Stimulated activated memory B cell treated with anti-CD40 and anti-IgM and Interleukin-4, amounts not matched to agents 10 μg/mL and 1 μg/mL and 100 μg/mL, for 72 hours (primary cell): ENCODE data around the gene SDK2.

Experiments used
- ATAC-seq: fragments of 150-1000 bp; cut with Tn5 transposase; 2 replicates; pipeline ENCODE4 v1.10.0; 2021
- H3K27ac Mint-ChIP-seq: one replicate; pipeline ENCODE4 v1.8.0; 2022; ENCODE audit warnings: mild to moderate bottlenecking, mixed read lengths
- H3K27me3 Mint-ChIP-seq: one replicate; pipeline ENCODE4 v1.8.0; 2022; ENCODE audit warnings: mixed read lengths
- H3K36me3 Mint-ChIP-seq: one replicate; pipeline ENCODE4 v1.8.0; 2022; ENCODE audit warnings: mixed read lengths
- H3K4me1 Mint-ChIP-seq: one replicate; pipeline ENCODE4 v1.8.0; 2022; ENCODE audit warnings: mixed read lengths
- H3K4me3 Mint-ChIP-seq: one replicate; pipeline ENCODE4 v1.8.0; 2022; ENCODE audit warnings: mild to moderate bottlenecking, moderate library complexity, mixed read lengths
- H3K9me3 Mint-ChIP-seq: one replicate; pipeline ENCODE4 v1.8.0; 2022; ENCODE audit warnings: mixed read lengths

SDK2 gene

GRCh38 chr17:73439597-73439996 lies 204.6 kb downstream of the SDK2 start:
- H3K4me1 Mint-ChIP-seq, result no peaks in the 10 kb centered on the region
- ATAC-seq, result no peak
- no peaks in the 10 kb centered on the region for H3K9me3 Mint-ChIP-seq

GRCh38 chr17:73437826-73438225 lies 206.4 kb downstream of the SDK2 start:
- peak; percentile 22 for ATAC-seq
- H3K27ac Mint-ChIP-seq, result peak overlapping the region; percentile 54

More at GRCh38 chr17:73439597-73439996, 204.6 kb downstream of the SDK2 start:
- no peak overlapping the region for H3K27ac Mint-ChIP-seq
- H3K4me3 Mint-ChIP-seq, result no peak overlapping the region
- no peaks in the 10 kb centered on the region for H3K27me3 Mint-ChIP-seq
- H3K36me3 Mint-ChIP-seq, result peaks cover 10% of the 10 kb centered on the region

GRCh38 chr17:73436954-73437353 lies 207.3 kb downstream of the SDK2 start:
- Mint-ChIP-seq H3K27me3 (no peaks in the 10 kb centered on the region), H3K36me3 (peaks cover 10% of the 10 kb centered on the region), H3K27ac (no peak overlapping the region), H3K9me3 (no peaks in the 10 kb centered on the region), H3K4me1 (no peaks in the 10 kb centered on the region), H3K4me3 (no peak overlapping the region)
- no peak for ATAC-seq

More at GRCh38 chr17:73437826-73438225, 206.4 kb downstream of the SDK2 start:
- H3K4me3 Mint-ChIP-seq, result no peak overlapping the region
- H3K36me3 Mint-ChIP-seq, result peaks cover 10% of the 10 kb centered on the region
- H3K27me3 Mint-ChIP-seq, result no peaks in the 10 kb centered on the region
- no peaks in the 10 kb centered on the region for H3K9me3 Mint-ChIP-seq
- no peaks in the 10 kb centered on the region for H3K4me1 Mint-ChIP-seq

- no peak for ATAC-seq
- peaks cover 11% of the 10 kb centered on the region for H3K4me1 Mint-ChIP-seq
- no peaks in the 10 kb centered on the region for H3K9me3 Mint-ChIP-seq
- H3K27me3 Mint-ChIP-seq, result no peaks in the 10 kb centered on the region
- no peak overlapping the region for H3K27ac Mint-ChIP-seq
- no peak overlapping the region for H3K4me3 Mint-ChIP-seq
- peaks cover 4% of the 10 kb centered on the region for H3K36me3 Mint-ChIP-seq
Measured at GRCh38 chr17:73435412-73435811, 208.8 kb downstream of the SDK2 start.

GRCh38 chr17:73434154-73434553 lies 210.1 kb downstream of the SDK2 start:
- no peak overlapping the region for H3K4me3 Mint-ChIP-seq
- no peaks in the 10 kb centered on the region for H3K27me3 Mint-ChIP-seq
- H3K27ac Mint-ChIP-seq, result no peak overlapping the region
- peaks cover 16% of the 10 kb centered on the region for H3K4me1 Mint-ChIP-seq
- peaks cover 4% of the 10 kb centered on the region for H3K36me3 Mint-ChIP-seq
- no peaks in the 10 kb centered on the region for H3K9me3 Mint-ChIP-seq
- ATAC-seq, result no peak

- Mint-ChIP-seq H3K27ac (no peak overlapping the region), H3K9me3 (no peaks in the 10 kb centered on the region), H3K27me3 (no peaks in the 10 kb centered on the region), H3K36me3 (peaks cover 4% of the 10 kb centered on the region), H3K4me1 (peaks cover 16% of the 10 kb centered on the region), H3K4me3 (no peak overlapping the region)
- no peak for ATAC-seq
Measured at GRCh38 chr17:73433501-73433900, 210.7 kb downstream of the SDK2 start.

GRCh38 chr17:73432624-73433190 lies 211.5 kb downstream of the SDK2 start:
- ATAC-seq, result no peak
- Mint-ChIP-seq H3K4me1 (peaks cover 16% of the 10 kb centered on the region), H3K36me3 (no peaks in the 10 kb centered on the region), H3K9me3 (no peaks in the 10 kb centered on the region), H3K4me3 (no peak overlapping the region), H3K27ac (no peak overlapping the region), H3K27me3 (no peaks in the 10 kb centered on the region)

- no peak overlapping the region for H3K4me3 Mint-ChIP-seq
- H3K36me3 Mint-ChIP-seq, result no peaks in the 10 kb centered on the region
- no peaks in the 10 kb centered on the region for H3K27me3 Mint-ChIP-seq
- H3K4me1 Mint-ChIP-seq, result peaks cover 16% of the 10 kb centered on the region
- no peaks in the 10 kb centered on the region for H3K9me3 Mint-ChIP-seq
- no peak for ATAC-seq
- H3K27ac Mint-ChIP-seq, result peak overlapping the region; percentile 57
Measured at GRCh38 chr17:73431401-73432205, 212.6 kb downstream of the SDK2 start.

- Mint-ChIP-seq H3K9me3 (no peaks in the 10 kb centered on the region), H3K4me1 (peaks cover 16% of the 10 kb centered on the region), H3K36me3 (no peaks in the 10 kb centered on the region), H3K27me3 (no peaks in the 10 kb centered on the region), H3K4me3 (no peak overlapping the region), H3K27ac (peak overlapping the region; percentile 57)
- ATAC-seq, result no peak
Measured at GRCh38 chr17:73430848-73431247, 213.4 kb downstream of the SDK2 start.

- H3K27ac Mint-ChIP-seq, result no peak overlapping the region
Measured at GRCh38 chr17:73430165-73430680, 214.0 kb downstream of the SDK2 start.

GRCh38 chr17:73429440-73430164 lies 214.6 kb downstream of the SDK2 start:
- peak; percentile 89 for ATAC-seq
- Mint-ChIP-seq H3K4me3 (no peak overlapping the region), H3K9me3 (no peaks in the 10 kb centered on the region), H3K36me3 (peaks cover under 1% of the 10 kb centered on the region), H3K27ac (no peak overlapping the region), H3K27me3 (no peaks in the 10 kb centered on the region), H3K4me1 (peaks cover 16% of the 10 kb centered on the region)

More at GRCh38 chr17:73430165-73430680, 214.0 kb downstream of the SDK2 start:
- ATAC-seq, result no peak
- Mint-ChIP-seq H3K27me3 (no peaks in the 10 kb centered on the region), H3K36me3 (no peaks in the 10 kb centered on the region), H3K4me3 (no peak overlapping the region), H3K4me1 (peaks cover 16% of the 10 kb centered on the region), H3K9me3 (no peaks in the 10 kb centered on the region)

GRCh38 chr17:73427198-73427597 lies 217.0 kb downstream of the SDK2 start:
- H3K27me3 Mint-ChIP-seq, result no peaks in the 10 kb centered on the region
- no peak for ATAC-seq
- H3K36me3 Mint-ChIP-seq, result peaks cover 18% of the 10 kb centered on the region
- H3K4me1 Mint-ChIP-seq, result peaks cover 16% of the 10 kb centered on the region
- H3K9me3 Mint-ChIP-seq, result no peaks in the 10 kb centered on the region
- no peak overlapping the region for H3K4me3 Mint-ChIP-seq
- no peak overlapping the region for H3K27ac Mint-ChIP-seq

GRCh38 chr17:73424571-73424970 lies 219.7 kb downstream of the SDK2 start:
- H3K27me3 Mint-ChIP-seq, result no peaks in the 10 kb centered on the region
- peaks cover 22% of the 10 kb centered on the region for H3K36me3 Mint-ChIP-seq
- no peaks in the 10 kb centered on the region for H3K4me1 Mint-ChIP-seq
- no peaks in the 10 kb centered on the region for H3K9me3 Mint-ChIP-seq
- no peak overlapping the region for H3K4me3 Mint-ChIP-seq
- no peak overlapping the region for H3K27ac Mint-ChIP-seq
- no peak for ATAC-seq

- H3K9me3 Mint-ChIP-seq, result no peaks in the 10 kb centered on the region
- no peak for ATAC-seq
- no peak overlapping the region for H3K27ac Mint-ChIP-seq
- H3K27me3 Mint-ChIP-seq, result no peaks in the 10 kb centered on the region
- H3K4me3 Mint-ChIP-seq, result no peak overlapping the region
- peaks cover 26% of the 10 kb centered on the region for H3K36me3 Mint-ChIP-seq
- no peaks in the 10 kb centered on the region for H3K4me1 Mint-ChIP-seq
Measured at GRCh38 chr17:73423806-73424205, 220.4 kb downstream of the SDK2 start.

- Mint-ChIP-seq H3K4me1 (no peaks in the 10 kb centered on the region), H3K9me3 (no peaks in the 10 kb centered on the region), H3K27me3 (no peaks in the 10 kb centered on the region), H3K27ac (no peak overlapping the region), H3K36me3 (peaks cover 29% of the 10 kb centered on the region), H3K4me3 (no peak overlapping the region)
- ATAC-seq, result no peak
Measured at GRCh38 chr17:73423159-73423715, 221.0 kb downstream of the SDK2 start.
